ENCODE results near the gene TMX2. TPM values are rescaled to one million over a fixed set of nuclear protein-coding genes. Genes with fewer than 3 reads are reported as not detected.

Gene TMX2
- total RNA-seq, 1 donor from 2014 or later: 70.4 TPM

DNA sequence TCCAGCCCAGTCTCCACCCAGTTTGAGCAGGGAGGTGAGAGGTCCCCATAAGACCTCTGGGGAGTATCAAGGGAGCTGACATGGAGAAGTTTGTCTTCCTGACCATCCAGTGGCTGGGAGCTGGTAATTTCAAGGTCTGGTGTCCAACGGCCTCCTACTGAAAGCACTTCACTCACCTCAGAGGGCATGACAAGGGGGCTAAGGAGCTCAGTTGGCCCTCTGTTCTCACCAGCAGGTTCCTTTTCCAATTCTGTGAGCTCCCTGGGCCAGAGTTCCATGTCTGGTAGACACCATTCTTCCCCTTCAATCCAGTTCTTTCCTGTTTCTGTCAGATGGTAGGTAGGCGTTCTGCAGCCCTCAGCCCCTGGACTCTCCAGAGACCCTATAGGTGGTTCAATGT, 32.0 kb downstream of the TMX2 start:
- Histone ChIP-seq H3K4me1 (peaks cover 7% of the 10 kb centered on the region), H3K36me3 (peaks cover 37% of the 10 kb centered on the region), H3K4me3 (no peak overlapping the region), H3K27me3 (no peaks in the 10 kb centered on the region), H3K9me3 (no peaks in the 10 kb centered on the region), H3K27ac (no peak overlapping the region)
- intact Hi-C loops (cut with DNase I): no loop called here
- DNase-seq (no peak), ATAC-seq (no peak)
- no peak for TF ChIP-seq CTCF (IDR thresholded peaks at IDR 0.05)

DNA sequence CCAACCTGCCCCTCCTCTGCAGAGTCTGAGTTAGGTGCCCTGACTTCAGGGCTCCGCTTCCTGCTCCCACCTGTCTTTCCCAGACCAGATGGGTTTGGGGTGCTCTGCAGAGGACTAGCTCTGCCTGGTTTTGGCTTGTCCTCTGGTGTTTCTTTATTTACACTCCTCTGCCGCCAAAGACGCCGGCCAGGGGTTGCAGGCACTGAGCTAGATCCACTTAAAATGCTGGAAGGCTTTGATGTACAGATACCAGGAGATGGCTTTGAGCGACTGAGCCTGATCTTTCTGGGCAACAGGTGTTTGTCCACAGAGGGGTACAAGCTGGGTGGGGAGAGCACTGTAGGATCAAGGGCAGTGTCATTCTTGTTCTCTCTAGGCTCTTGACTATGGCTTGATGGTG, 32.8 kb downstream of the TMX2 start:
- Histone ChIP-seq H3K36me3 (peaks cover 37% of the 10 kb centered on the region), H3K27me3 (no peaks in the 10 kb centered on the region), H3K27ac (no peak overlapping the region), H3K9me3 (no peaks in the 10 kb centered on the region), H3K4me3 (no peak overlapping the region), H3K4me1 (peaks cover 7% of the 10 kb centered on the region)
- no peak for DNase-seq
- TF ChIP-seq CTCF (IDR thresholded peaks at IDR 0.05): no peak
- intact Hi-C loops (cut with DNase I): no loop called here
- ATAC-seq: no peak

- no peak for TF ChIP-seq CTCF (IDR thresholded peaks at IDR 0.05)
- ATAC-seq (no peak), DNase-seq (no peak)
- H3K27ac ChIP-seq: no peak overlapping the region
- no peak overlapping the region for H3K4me3 ChIP-seq
- peaks cover 7% of the 10 kb centered on the region for H3K4me1 ChIP-seq
- peaks cover 37% of the 10 kb centered on the region for H3K36me3 ChIP-seq
- intact Hi-C loops (cut with DNase I): no loop called here
- H3K27me3 ChIP-seq: no peaks in the 10 kb centered on the region
- H3K9me3 ChIP-seq: no peaks in the 10 kb centered on the region
Observed at GRCh38 chr11:57746920-57747319, 34.5 kb downstream of the TMX2 start.

DNA sequence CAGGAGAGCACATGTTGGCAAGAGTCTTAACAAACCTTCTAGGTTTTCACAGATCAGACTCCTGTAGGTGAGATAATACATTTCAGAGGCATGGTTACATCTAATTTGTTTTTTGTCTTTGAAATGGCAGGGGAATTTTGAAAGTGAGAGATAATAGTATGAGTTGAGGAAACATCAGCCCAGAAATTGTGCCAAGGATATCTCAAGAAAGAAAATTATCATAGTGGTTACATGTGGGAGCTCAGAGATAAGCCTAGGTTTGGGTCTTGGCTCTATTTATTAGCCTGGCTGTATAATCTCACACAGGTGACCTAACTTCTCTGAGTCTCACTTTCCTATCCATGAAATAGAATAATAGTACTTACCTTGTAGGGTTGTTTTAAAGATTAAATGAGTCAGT, 38.8 kb downstream of the TMX2 start:
- Histone ChIP-seq H3K36me3 (peaks cover 2% of the 10 kb centered on the region), H3K27ac (no peak overlapping the region), H3K4me1 (no peaks in the 10 kb centered on the region), H3K9me3 (no peaks in the 10 kb centered on the region), H3K27me3 (no peaks in the 10 kb centered on the region), H3K4me3 (no peak overlapping the region)
- no peak for TF ChIP-seq CTCF (IDR thresholded peaks at IDR 0.05)
- no peak for ATAC-seq
- intact Hi-C loops (cut with DNase I): no loop called here
- no peak for DNase-seq

- Histone ChIP-seq H3K9me3 (no peaks in the 10 kb centered on the region), H3K4me3 (no peak within 1 kb of the TSS), H3K27me3 (no peaks in the 10 kb centered on the region), H3K4me1 (no peaks in the 10 kb centered on the region), H3K36me3 (no peaks in the 10 kb centered on the region), H3K27ac (no peak within 1 kb of the TSS)
- DNase-seq (no peak), ATAC-seq (peak; percentile 92)
- intact Hi-C loops (cut with DNase I): no loop called here
- TF ChIP-seq CTCF (IDR thresholded peaks at IDR 0.05): peak; percentile 47
Observed at GRCh38 chr11:57751676-57752253, 39.4 kb downstream of the TMX2 start, which contains the start of gene BTBD18. TSS of gene BTBD18 (minus strand) at chr11:57751819. CDS start at chr11:57751188, 631 bp downstream.

- ATAC-seq: peak; percentile 16
- intact Hi-C loops (cut with DNase I): no loop called here
Observed at GRCh38 chr11:57752954-57753353, 40.6 kb downstream of the TMX2 start.

More at GRCh38 chr11:57752954-57753353, 40.6 kb downstream of the TMX2 start:
- H3K4me3 ChIP-seq: no peak overlapping the region
- H3K9me3 ChIP-seq: no peaks in the 10 kb centered on the region
- no peaks in the 10 kb centered on the region for H3K4me1 ChIP-seq
- no peak for TF ChIP-seq CTCF (IDR thresholded peaks at IDR 0.05)
- no peaks in the 10 kb centered on the region for H3K27me3 ChIP-seq
- H3K27ac ChIP-seq: no peak overlapping the region
- DNase-seq: no peak
- no peaks in the 10 kb centered on the region for H3K36me3 ChIP-seq
